ENCODE results near the gene PITPNM2. TPM values are rescaled to one million over a fixed set of nuclear protein-coding genes. Genes with fewer than 3 reads are reported as not detected.

Gene PITPNM2
- total and polyA plus RNA-seq, 2 of the 8 experiments (the other 6 are each of a cell fraction or from before 2014, with no cell fraction given), result 0.59 to 3.4 TPM

DNA sequence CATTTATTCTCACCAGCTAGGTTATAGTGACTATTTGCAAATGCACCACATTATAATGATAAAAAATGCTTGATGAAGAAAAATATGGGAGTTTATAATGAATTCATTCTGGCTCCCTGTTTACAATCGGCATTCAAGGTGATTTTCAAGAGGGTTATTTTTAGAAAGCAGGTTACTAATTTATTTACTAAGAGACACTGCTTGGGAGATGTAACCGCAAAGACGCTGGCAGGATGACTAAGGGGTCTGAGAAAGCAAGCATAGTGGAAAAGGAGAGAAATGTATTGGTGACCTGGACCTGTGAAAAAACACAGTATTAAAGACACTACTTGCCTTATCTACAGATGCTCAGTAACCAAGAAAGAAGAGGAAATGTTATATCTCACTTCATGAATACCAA lies 13.3 kb upstream of the PITPNM2 start:
- no peak for FAIRE-seq
- no peak overlapping the region for H3K4me3 ChIP-seq (ENCODE audit: extremely low read depth in 1 of 4, insufficient read depth in 2 of 4, low read depth in 3 of 4, low read length in 4 of 4)
- WGBS, 2 experiments (ENCODE audit: extremely low coverage in 1 of 2, insufficient coverage in 1 of 2, insufficient read length in 1 of 2, insufficient replicate concordance in 2 of 2, low coverage in 1 of 2, low lambda C conversion rate in 2 of 2, missing lambda C conversion rate in 1 of 2), result 95% methylated on average over 3 of the region's 3 CpGs; no CpG with 5 or more reads in 1 of the 2 experiments
- H4K8ac ChIP-seq (ENCODE audit: extremely low read depth, insufficient read depth, low read length), result no peak overlapping the region
- no peak overlapping the region for H2BK15ac ChIP-seq (ENCODE audit: low read length)
- H3K18ac ChIP-seq (ENCODE audit: extremely low read depth, low read length), result no peak overlapping the region
- H3K27me3 ChIP-seq (replicated peaks in 1 of 4; ENCODE audit: control insufficient read depth in 3 of 4, extremely low read depth in 1 of 4, insufficient read depth in 3 of 4, low read length in 3 of 4), result no peaks in the 10 kb centered on the region
- no peak overlapping the region for H2BK120ac ChIP-seq (replicated peaks; ENCODE audit: low read depth, low read length)
- H3K79me1 ChIP-seq (ENCODE audit: low read depth, low read length), result no peaks in the 10 kb centered on the region
- CTCF ChIA-PET (ENCODE audit: partially characterized antibody), result interaction anchor here (1.0 kb wide), 1 partner anchor 91 kb away, joined by 4 read pairs; no protein-coding TSS in a partner anchor
- H4K20me1 ChIP-seq (replicated peaks in 1 of 2; ENCODE audit: control insufficient read depth in 1 of 2, insufficient read depth in 2 of 2, low read length in 2 of 2), result peaks cover 1% of the 10 kb centered on the region in 2 experiments
- H3K27ac ChIP-seq (ENCODE audit: low read depth, low read length), result no peak overlapping the region
- H3K23me2 ChIP-seq (ENCODE audit: low read depth, low read length), result no peaks in the 10 kb centered on the region; the same call in 1 of the 2 replicates
- no peak overlapping the region for H2BK12ac ChIP-seq (ENCODE audit: low read depth, low read length)
- H4K91ac ChIP-seq (replicated peaks; ENCODE audit: insufficient read length, low read length), result no peak overlapping the region
- no peak overlapping the region for H2BK5ac ChIP-seq (ENCODE audit: low read depth, low read length)
- no peak for DNase-seq (ENCODE audit: low read depth in 1 of 2, low spot score in 2 of 2)
- no peaks in the 10 kb centered on the region for H3K79me2 ChIP-seq (ENCODE audit: control insufficient read depth in 1 of 2, insufficient read depth in 2 of 2, low read length in 2 of 2)
- H3K9ac ChIP-seq (replicated peaks in 1 of 4; ENCODE audit: extremely low read depth in 1 of 4, low read depth in 3 of 4, low read length in 3 of 4), result no peak overlapping the region
- no peak for TF ChIP-seq TAF7 (optimal IDR thresholded peaks at IDR 0.05; ENCODE audit: borderline replicate concordance, low read depth, low read length)
- no peak for TF ChIP-seq SIN3A (conservative IDR thresholded peaks at IDR 0.05 in 1 of 2, IDR thresholded peaks at IDR 0.05 in 1 of 2; ENCODE audit: low read depth in 1 of 2, low read length in 2 of 2)
- TF ChIP-seq EZH2 (IDR thresholded peaks at IDR 0.05; ENCODE audit: low read depth, low read length, severe bottlenecking), result no peak
- peaks cover 0 to 3% (median 0%) of the 10 kb centered on the region in 4 experiments; a peak in 1 of 7 replicates for H3K4me1 ChIP-seq (replicated peaks in 1 of 4; ENCODE audit: control insufficient read depth in 3 of 4, insufficient read depth in 4 of 4, low read length in 3 of 4)
- H3K4ac ChIP-seq (replicated peaks; ENCODE audit: insufficient read length, low read depth, low read length), result no peak overlapping the region
- no peak overlapping the region for H4K5ac ChIP-seq (ENCODE audit: insufficient read length, low read depth, low read length)
- H3K36me3 ChIP-seq (ENCODE audit: control insufficient read depth in 2 of 4, insufficient read depth in 4 of 4, low read length in 3 of 4), result peaks cover 0 to 49% (median 4%) of the 10 kb centered on the region in 4 experiments; a peak in 6 of 8 replicates
- H2BK20ac ChIP-seq (ENCODE audit: low read length), result no peak overlapping the region
- H3K14ac ChIP-seq (ENCODE audit: insufficient read length), result no peak overlapping the region
- no peak overlapping the region for H3K23ac ChIP-seq (ENCODE audit: insufficient read length)
- H2AK5ac ChIP-seq (ENCODE audit: low read depth, low read length), result no peak overlapping the region
- POLR2A ChIA-PET (ENCODE audit: partially characterized antibody), result interaction anchor here (0.9 kb wide), 1 partner anchor 11 kb away, joined by 3 read pairs; no protein-coding TSS in a partner anchor
- no peaks in the 10 kb centered on the region for H3K9me3 ChIP-seq (ENCODE audit: insufficient read depth in 2 of 2, low read depth in 1 of 2, low read length in 1 of 2)
- no peak overlapping the region for H2AFZ ChIP-seq (ENCODE audit: low read length)
- H3K4me2 ChIP-seq (ENCODE audit: insufficient read depth in 1 of 2, low read depth in 2 of 2, low read length in 2 of 2), result no peak overlapping the region
- H3K56ac ChIP-seq (replicated peaks; ENCODE audit: insufficient read length, low read depth, low read length), result no peak overlapping the region

All from H1 (cell line).